HG02588 (cell line): ENCODE data around the gene HOXD3.

Source experiments
- ATAC-seq: cut with Tn5 transposase; IDR thresholded peaks from one replicate; pipeline ENCODE4 v1.9.1; 2021; ENCODE audit warnings: mild to moderate bottlenecking, moderate library complexity; ENCODE audit not compliant: unreplicated experiment

The HOXD3 gene

DNA sequence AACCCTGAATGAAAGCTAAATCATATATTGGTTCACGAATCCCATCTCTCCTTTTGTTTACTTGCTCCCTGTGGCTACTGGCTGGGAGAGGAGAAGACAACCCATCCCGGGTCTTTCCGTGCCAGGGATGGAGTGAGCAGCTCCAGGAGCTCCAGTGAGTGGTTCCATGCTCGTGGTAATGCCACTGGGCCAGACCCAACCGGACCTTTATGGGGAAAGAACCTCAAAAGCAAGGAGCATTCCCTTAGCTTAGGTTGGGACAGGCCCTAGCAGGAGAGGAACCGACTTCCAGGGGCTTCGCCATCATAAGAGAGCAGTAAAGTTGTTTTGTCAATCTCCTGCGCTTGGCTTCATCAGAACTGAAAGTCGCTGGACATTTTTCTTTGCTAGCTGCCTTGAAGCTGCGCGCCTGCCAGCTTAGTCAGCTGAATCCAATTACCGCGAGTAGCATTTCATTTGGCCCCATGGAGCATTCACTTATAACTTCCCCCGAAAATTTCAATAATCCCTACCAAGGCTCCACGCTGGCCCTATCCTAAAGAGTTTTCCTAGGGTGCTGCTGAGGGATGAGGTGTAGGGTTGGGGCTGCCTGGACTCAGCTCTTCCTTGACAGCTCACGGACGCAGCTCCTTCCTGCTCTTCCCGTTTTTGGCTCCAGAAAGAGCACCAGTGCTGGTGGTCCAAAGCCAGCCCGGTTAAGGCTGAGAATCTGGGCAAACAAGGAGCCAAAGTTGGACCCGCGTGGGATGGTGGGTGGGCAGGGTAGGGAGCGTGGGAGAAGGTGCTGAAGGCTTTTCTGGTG is 4.9 kb downstream of the HOXD3 start:
- ATAC-seq: no peak

DNA sequence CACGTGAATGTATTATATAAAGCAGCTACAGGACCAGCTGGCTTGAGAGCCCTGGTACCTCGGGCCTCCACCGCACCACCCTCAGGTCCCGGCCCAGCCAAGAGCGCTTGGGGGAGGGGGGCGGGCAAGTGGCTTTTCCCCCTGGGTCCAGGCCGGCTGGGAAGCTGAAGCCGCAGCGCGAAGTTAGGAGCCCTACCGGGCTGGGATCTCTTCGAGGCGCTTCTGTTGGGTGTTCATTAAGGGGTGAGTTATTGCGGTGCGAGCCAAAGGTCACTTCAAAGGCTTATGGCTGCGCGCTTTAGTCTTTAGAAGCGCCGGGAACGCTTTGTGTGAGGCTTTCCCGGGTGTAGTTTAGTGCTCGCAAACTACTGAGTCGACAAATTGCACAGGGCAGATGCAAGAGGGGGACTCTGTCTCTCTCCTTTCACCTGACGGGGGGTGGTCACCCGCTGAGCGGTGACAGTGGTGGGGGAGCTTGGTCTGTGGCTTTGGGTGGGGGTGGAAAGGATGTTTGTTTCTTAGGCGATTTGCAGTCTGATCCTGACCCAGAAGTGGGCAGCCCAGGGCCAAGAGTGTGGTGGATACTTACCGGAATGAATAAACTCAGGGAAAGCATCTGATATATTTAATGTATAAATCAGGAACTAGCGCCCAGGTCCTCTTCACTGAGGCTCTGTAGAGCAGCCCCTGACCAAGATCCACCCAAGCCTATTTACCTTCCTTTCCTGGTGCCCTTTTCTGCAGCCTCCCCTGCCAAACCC is 6.0 kb downstream of the HOXD3 start:
- ATAC-seq: no peak

DNA sequence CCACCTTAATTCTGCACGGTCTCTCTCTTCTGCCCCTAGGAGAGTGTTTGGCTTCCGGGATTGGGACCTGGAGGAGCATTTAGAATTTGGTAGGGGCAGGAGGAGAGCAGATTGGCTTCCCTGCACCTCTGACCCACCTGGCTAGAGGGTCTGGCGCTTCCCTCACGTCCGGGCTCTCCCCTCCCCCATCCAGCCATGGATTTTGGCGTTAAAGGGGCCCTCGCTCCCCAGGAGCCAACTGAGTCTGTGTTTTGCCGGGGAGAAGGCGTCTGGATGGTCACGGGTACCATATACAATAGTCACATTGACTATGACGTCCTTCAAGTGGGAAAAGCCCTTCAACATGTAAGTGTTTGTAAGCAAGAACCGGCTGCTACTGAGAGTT is 6.6 kb downstream of the HOXD3 start:
- ATAC-seq: no peak

DNA sequence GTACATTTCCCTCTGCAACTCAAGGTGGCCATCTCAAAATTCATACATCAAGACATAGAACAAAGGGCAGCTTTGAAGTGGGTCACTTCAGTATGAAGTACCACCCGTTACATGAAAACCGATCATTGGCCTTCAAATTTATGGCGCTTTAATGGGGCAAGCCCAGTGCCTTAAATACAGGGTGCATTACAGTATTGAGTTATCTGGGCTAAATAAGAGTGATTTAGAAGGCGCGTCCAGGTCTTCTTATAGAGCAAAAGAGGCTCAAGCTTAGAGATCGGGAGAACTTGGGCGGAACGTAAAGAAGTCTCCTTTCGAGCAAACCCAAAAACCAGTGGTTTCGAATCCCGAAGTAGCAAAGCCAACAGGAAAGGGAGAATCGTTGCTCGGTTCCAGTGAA is 7.1 kb downstream of the HOXD3 start:
- no peak for ATAC-seq

DNA sequence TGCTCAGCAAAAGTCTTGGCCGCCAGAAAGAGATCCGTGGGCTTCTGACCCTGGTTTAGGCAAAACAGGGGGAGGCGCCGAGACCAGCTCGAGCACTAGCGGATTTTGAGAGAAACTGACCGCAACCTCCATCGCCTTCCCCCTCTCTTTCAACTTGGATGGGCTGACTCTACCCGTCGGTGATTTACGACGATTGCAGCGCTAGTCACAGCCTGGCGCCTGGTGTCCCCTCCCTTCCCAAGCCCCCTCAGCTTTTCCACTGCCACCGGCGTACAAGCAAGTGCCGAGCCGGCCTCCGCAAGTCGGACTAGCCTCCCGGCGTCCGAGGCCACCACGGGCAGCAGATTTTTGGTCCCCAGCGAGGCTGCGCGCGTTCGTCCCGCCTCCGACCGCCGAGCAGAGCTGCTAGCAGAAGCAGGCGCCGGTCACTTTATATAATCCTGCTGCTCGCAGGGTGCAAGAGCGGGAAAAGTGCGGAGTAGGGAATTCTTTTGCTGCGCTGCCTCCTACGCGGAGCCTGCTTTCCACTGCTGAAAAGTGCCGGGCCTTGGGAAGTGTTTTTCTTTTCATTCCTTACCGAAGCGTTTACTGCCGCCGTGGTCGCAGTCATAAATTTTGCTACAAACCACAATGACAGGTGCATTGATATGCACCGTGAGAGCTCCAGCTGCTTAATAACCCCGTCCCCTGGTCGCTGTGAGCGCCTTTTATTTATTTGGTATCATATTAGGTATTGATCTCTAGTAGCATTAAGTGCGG is 7.7 kb downstream of the HOXD3 start:
- ATAC-seq: no peak

DNA sequence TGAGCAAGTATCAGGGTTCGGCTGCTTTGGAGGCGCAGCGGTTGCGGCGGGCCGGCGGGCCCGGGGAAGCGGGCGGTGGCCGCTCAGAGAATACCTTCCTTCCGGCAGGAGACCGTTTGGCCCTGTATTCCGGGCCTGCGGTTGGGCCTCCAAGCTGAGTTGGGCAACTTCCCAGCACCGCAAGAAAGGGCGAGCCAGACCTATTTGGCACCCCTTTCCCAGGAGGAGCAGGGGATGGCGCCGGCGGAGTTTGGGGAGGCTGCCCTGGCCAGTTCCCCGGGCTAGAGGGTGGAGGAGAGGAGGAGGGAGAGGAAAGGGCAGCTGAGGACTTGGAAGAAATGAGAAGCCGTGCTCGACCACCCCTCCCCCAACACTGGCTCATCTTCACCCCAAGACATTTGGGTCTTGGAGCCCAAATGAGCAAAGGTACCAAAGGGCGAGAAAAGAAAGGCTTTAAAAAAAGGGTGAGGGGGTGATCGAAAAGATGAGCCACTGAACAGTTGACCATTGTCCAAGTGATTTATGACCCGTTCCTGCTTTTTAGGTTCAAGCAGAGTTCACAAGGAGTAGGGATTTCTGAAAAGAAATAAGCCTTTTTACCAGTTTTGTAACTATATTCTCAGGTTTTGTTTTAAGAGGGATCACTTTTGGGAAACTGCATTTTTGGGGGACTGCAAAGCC is 8.4 kb downstream of the HOXD3 start:
- no peak for ATAC-seq

DNA sequence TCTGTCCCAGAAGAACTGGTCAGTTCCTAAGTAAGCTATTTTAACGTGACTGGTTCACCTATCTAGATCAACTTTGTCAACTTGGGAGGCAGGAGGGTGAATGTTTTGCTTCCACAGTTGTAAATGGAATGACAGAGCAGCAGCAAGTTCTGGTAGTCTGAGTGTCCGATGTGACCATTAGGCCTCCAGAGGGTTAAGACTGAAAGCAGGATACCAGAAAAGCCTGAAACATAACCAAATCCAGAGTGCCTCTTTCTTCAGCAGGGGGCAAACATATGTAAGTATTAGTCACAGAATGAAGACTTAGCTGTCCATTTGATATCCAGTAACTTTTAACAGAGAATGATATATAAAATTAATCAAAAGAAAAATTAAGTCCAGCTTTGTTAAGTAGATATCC is 9.2 kb downstream of the HOXD3 start:
- no peak for ATAC-seq

DNA sequence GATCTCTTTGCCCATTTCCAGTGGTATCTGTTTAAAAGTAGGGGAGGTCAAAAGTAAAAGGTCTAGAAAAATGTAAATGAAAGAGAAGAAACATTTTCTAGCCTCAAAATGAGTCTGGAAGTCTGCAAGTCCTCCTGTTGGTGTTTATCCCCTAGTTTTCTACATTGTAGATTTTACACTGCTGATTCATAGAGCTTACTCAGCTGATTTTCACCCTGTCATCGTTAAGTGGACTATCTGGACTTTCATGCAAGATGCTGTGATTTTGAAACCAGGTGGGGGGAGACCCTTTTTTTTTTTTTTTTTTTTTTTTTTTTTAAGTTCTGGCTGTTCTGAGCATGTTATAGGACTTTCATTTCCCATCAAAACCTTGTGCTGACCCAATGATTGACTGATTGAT is 10.3 kb downstream of the HOXD3 start:
- ATAC-seq: no peak

DNA sequence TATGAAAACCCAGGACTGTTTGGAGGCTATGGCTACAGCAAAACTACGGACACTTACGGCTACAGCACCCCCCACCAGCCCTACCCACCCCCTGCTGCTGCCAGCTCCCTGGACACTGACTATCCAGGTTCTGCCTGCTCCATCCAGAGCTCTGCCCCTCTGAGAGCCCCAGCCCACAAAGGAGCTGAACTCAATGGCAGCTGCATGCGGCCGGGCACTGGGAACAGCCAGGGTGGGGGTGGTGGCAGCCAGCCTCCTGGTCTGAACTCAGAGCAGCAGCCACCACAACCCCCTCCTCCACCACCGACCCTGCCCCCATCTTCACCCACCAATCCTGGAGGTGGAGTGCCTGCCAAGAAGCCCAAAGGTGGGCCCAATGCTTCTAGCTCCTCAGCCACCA is 12.1 kb downstream of the HOXD3 start:
- ATAC-seq: no peak

DNA sequence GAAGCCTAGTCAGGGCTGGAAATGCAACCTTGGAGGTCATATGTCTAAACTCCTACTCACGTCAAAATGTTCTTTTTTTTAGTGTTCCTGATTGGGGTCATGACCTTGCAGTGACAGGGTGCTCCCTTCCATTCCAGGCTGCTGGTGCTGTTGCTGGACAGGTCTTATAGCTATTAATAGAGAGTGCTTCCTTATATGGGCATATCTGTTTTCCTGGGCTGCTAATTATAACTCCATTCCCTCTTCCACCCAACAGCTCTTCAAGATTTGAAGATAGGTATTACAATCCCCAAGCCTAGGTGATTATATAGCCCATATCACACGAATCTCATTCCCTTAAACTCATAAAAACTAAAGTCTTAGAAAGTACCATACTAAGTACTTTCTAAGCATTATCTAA is 12.6 kb downstream of the HOXD3 start:
- no peak for ATAC-seq

DNA sequence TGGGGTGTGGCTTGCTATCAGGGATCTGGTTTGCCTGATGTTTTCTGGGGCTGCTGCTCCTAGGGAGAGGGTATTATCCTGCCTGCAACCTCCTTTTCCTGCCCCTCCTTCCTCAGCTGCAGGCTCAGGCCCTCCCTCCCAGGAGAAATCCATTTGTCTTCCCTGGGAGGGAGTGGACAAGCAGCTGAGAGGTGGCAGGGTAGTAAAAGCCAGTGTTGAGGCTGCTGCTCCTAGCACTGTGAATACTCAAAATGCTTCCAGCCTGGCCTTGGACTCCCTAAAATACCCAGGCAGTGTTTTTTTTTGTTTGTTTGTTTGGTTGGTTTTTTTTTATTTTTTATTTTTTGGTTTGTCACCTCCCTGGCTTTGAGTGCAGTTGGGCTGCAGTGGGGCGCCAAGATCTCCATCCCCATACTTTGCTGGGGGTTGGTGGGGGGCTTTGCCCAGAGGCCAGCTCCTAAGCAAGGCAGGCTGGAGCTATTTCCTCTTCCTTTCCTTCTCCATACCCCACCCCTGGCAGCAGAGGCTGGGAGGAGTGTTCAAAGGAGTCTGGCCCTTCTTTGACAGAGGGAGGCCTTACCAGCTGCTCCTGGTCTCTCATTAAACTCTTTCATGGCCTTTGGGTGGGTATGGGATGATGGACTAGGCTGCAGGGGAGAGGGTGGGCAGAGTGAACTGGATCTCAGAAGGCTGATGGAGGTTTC is 13.6 kb downstream of the HOXD3 start:
- ATAC-seq: no peak

DNA sequence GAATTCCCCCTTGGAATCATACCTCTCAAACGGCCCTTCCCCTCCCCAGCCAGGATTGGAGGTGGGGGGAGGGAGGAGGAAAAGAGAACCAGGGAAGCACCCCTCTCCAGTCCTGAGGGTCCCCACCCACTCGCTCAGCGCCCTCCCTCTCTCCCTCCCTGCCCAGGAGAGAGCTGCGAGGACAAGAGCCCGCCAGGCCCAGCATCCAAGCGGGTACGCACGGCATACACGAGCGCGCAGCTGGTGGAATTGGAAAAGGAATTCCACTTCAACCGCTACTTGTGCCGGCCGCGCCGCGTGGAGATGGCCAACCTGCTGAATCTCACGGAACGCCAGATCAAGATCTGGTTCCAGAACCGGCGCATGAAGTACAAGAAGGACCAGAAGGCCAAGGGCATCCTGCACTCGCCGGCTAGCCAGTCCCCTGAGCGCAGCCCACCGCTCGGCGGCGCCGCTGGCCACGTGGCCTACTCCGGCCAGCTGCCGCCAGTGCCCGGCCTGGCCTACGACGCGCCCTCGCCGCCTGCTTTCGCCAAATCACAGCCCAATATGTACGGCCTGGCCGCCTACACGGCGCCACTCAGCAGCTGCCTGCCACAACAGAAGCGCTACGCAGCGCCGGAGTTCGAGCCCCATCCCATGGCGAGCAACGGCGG is 14.4 kb downstream of the HOXD3 start:
- no peak for ATAC-seq

DNA sequence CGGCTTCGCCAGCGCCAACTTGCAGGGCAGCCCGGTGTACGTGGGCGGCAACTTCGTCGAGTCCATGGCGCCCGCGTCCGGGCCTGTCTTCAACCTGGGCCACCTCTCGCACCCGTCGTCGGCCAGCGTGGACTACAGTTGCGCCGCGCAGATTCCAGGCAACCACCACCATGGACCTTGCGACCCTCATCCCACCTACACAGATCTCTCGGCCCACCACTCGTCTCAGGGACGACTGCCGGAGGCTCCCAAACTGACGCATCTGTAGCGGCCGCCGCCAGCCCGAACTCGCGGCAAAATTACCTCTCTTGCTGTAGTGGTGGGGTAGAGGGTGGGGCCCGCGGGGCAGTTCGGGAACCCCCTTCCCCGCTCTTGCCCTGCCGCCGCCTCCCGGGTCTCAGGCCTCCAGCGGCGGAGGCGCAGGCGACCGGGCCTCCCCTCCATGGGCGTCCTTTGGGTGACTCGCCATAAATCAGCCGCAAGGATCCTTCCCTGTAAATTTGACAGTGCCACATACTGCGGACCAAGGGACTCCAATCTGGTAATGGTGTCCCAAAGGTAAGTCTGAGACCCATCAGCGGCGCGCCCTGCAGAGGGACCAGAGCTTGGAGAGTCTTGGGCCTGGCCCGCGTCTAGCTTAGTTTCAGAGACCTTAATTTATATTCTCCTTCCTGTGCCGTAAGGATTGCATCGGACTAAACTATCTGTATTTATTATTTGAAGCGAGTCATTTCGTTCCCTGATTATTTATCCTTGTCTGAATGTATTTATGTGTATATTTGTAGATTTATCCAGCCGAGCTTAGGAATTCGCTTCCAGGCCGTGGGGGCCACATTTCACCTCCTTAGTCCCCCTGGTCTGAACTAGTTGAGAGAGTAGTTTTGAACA is 15.1 kb downstream of the HOXD3 start:
- no peak for ATAC-seq

DNA sequence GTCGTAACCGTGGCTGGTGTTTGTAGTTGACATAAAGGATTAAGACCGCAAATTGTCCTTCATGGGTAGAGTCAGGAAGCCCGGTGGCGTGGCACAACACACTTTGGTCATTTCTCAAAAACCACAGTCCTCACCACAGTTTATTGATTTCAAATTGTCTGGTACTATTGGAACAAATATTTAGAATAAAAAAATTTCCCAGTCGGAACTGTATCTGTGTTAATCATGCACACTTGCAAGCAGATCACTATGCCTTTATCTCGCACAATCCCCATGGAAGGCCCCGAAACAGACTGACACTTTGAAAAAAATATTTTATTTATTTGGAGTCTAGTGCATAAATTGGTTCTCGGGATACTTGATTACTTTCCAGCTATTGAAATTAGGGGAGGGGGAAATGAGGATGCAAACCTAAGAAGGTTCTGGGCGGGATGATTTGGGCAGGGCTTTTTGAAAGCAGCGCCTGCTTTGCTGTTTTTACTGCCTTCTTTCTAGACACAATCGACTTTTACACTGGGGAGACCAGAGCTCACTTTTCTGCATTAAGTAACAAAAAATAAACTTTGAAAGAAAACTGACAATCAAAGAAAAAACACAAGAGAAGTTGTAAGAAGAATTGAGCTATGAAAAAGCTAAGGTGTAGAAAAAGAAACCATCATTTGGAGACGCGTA is 15.9 kb downstream of the HOXD3 start:
- ATAC-seq: no peak

DNA sequence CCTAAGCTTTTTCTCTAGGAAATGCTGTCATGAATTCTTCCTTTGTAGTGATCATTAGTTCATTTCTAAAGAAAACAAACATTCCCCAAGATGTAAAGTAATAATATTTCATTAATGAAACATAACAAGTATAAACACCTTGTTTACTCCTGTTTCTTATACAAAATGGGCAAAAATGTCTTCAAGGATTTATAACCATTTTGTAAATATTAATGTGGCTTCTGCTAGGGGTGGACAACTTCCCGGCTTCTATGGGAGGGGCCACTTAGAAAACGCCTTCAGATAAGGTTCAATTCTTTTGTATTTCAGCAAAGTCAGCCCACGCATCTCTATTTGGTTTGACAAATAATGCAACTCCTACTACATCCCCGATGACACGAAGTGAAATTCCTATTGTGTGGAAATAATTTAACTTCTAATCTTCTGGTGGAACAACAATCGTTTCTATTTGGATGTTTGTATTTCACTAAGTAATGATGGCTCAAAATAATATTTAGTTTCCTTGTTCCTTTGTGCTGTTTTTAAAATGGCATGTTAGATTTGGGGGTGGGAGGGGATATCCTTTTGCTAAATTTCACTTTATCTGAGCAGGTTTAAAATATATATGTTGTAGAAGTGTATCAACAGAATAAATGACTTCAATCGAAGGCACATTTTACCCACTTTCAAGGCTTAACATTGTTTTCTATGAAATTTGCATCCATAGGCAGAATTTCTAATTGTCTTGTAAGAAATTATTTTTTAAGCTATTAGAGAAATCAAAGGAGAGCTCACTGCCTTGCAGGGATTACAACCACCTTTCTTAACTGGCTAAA is 16.7 kb downstream of the HOXD3 start:
- no peak for ATAC-seq

DNA sequence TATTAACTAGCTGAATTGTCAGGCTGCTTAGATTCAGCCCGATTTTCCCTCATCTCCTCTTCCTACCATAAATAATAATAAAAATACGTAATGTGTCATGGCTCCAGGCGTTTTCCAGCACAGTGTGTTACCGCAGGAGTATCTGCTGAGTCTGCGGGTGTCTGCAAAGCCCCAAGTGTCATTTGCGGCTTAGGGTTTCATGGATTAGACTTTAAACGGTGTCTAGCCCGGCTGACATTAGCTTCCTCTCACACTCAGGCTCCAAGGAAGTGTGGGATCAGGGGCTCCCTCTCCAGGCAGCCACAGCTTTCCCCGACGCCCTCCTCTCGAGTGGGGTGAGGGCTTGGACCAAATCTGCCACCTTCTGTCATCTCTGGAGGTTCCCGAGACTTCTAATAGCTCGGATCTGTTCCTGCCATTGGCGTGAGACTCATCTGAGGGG is 17.3 kb downstream of the HOXD3 start:
- ATAC-seq: no peak

DNA sequence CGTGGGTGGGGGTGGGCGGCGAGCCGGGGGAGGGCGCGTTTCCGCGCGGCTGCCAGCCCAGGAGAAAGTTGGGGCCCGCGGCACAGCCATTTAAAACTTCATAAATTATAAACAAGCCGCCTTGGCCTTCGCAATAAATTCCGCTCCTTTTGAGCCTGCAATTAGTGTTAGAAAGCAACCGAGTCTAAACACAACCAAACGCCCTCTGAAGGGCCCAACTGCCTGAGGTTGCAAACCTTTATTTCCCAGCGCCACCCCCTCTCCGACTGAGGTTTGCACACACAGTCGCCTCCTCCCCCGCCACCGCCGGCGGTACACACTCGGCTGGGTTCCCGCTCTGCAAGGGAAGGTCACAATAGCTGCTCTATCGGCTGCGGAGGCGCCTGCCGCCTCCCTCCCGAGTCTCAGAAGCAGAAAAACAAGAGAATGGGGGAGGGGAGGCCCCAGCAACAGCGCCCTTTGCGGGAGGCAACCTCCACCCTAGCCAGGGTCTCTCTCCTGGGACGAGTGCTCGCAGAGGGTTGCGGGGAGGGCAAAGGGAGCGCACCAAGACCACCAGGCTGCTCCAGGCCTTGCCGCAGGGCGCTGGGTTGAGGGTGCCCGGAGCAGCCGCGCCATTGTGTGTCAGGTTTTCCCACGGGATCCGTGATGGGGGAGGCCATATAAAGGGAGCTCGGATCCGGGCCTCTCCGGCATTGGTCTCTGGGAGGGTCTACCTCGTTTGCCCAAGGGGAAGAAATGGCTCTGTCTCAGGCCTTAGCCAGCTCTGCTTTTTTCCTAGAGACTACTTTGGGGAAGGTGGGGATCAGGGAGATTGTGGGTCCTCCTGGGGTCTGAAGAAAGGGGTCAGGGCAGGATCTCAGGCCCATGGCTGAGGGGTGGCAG is 18.0 kb downstream of the HOXD3 start:
- no peak for ATAC-seq
